HepG2 (cell line): ENCODE results near the gene PLXNA4. TPM values are rescaled to one million over a fixed set of nuclear protein-coding genes. Genes with fewer than 3 reads are reported as not detected.

Source experiments
- ATAC-seq: fragments of 200-7000 bp; cut with Tn5 transposase; 3 replicates; pipeline ENCODE4 v1.9.1; 2020; ENCODE audit warnings: mild to moderate bottlenecking, moderate library complexity
- BruUV-seq: library from RNA; stranded (reverse); fragments of 400-500 nt; replicated peaks from 2 replicates; lab custom pipeline; 2021; lab: Mats Ljungman, UMichigan
- CTCF ChIA-PET: fragments of 300-600 bp; formaldehyde crosslinking; extraction: SDS; loops from one replicate; lab custom pipeline; 2021; ENCODE audit warnings: low total read pairs, inconsistent platforms, low intra/inter-chr PET ratio; lab: Yijun Ruan, JAX
- POLR2A ChIA-PET: fragments of 350-600 bp; sonication (Branson Sonifier 250); formaldehyde crosslinking; loops from one replicate; lab custom pipeline; 2020; ENCODE audit warnings: antibody characterized with exemption, inconsistent platforms; lab: Yijun Ruan, JAX
- DNase-seq: peaks from one replicate; pipeline ENCODE4 v3.0.0-alpha.2; 2015; ENCODE audit warnings: low spot score
- FAIRE-seq: peaks from 3 replicates; lab custom pipeline; 2011; peaks lifted over from hg19 to GRCh38; lab: Jason Lieb, UNC
- H2AFZ ChIP-seq: one replicate; pipeline ENCODE4 v1.6.1; 2011; ENCODE audit warnings: low read length, inconsistent platforms
- H3K27ac ChIP-seq: fragments of 300-600 bp; 3 replicates; pipeline ENCODE4 v1.8.0; 2011; ENCODE audit warnings: mixed run types, mild to moderate bottlenecking, mixed read lengths, low read length, inconsistent platforms; ENCODE audit not compliant: insufficient read depth; ENCODE audit errors: extremely low read length
- H3K27me3 ChIP-seq, 2 experiments: fragments of 200-600 bp in 1 of 2; 2 replicates in 1 of 2; 3 replicates in 1 of 2; pipeline versions ENCODE4 v1.6.0 to v1.8.0; 2011; ENCODE audit warnings: low read length in 2 of 2, mild to moderate bottlenecking in 2 of 2, moderate library complexity in 2 of 2, inconsistent platforms in 1 of 2; ENCODE audit not compliant: insufficient read depth in 2 of 2, control insufficient read depth in 1 of 2
- H3K36me3 ChIP-seq, 2 experiments: fragments of 200-600 bp in 1 of 2; replicated peaks in 1 of 2; 2 replicates in 1 of 2; 3 replicates in 1 of 2; pipeline versions ENCODE4 v1.5.1 to v1.8.0; 2011; ENCODE audit warnings: low read length in 2 of 2, inconsistent platforms in 1 of 2; ENCODE audit not compliant: insufficient read depth in 2 of 2, control insufficient read depth in 1 of 2
- H3K4me1 ChIP-seq: 2 replicates; pipeline ENCODE4 v1.5.1; 2012; ENCODE audit warnings: low read length, inconsistent platforms; ENCODE audit not compliant: insufficient read depth
- H3K4me2 ChIP-seq: 2 replicates; pipeline ENCODE4 v1.6.0; 2011; ENCODE audit warnings: low read depth, low read length, inconsistent platforms
- H3K4me3 ChIP-seq, 3 experiments: fragments of 200-600 bp in 1 of 3; sonication (generic), shearing (Covaris generic) in 1 of 3; replicated peaks in 1 of 3; 2 replicates each; pipeline ENCODE4 v1.5.1; 2011 to 2016; ENCODE audit warnings: low read length in 3 of 3, inconsistent platforms in 2 of 3, low read depth in 2 of 3, mild to moderate bottlenecking in 2 of 3, control low read depth in 1 of 3, mixed read lengths in 1 of 3; ENCODE audit not compliant: insufficient read depth in 1 of 3
- H3K79me2 ChIP-seq: one replicate; pipeline ENCODE4 v1.6.1; 2011; ENCODE audit warnings: low read length, inconsistent platforms; ENCODE audit not compliant: insufficient read depth
- H3K9ac ChIP-seq: 2 replicates; pipeline ENCODE4 v1.6.0; 2011; ENCODE audit warnings: mild to moderate bottlenecking, low read depth, low read length, inconsistent platforms; ENCODE audit not compliant: insufficient read depth
- H3K9me3 ChIP-seq: 2 replicates; pipeline ENCODE4 v1.5.1; 2012; ENCODE audit warnings: mild to moderate bottlenecking, low read length
- H4K20me1 ChIP-seq: 2 replicates; pipeline ENCODE4 v1.6.0; 2011; ENCODE audit warnings: inconsistent platforms, mild to moderate bottlenecking, low read length, moderate library complexity; ENCODE audit not compliant: insufficient read depth
- MEF2D ChIP-seq: sonication (generic); formaldehyde crosslinking; IDR thresholded peaks from 2 replicates; pipeline ENCODE4 v1.5.1; 2020; ENCODE audit warnings: mild to moderate bottlenecking, missing genetic modification reagents
- NCOR1 ChIP-seq: fragments of 200-600 bp; sonication (generic); IDR thresholded peaks from 2 replicates; pipeline ENCODE4 v1.7.0; 2017; ENCODE audit warnings: antibody characterized with exemption, low read length, borderline replicate concordance
- ZBTB42 ChIP-seq: sonication (generic); formaldehyde crosslinking; IDR thresholded peaks from 2 replicates; pipeline ENCODE4 v1.5.0; 2020; ENCODE audit warnings: mild to moderate bottlenecking, missing genetic modification reagents
- ZFP1 ChIP-seq: IDR thresholded peaks from 2 replicates; pipeline ENCODE4 v1.6.1; 2016
- ZNF562 ChIP-seq: sonication (generic); formaldehyde crosslinking; IDR thresholded peaks from 2 replicates; pipeline ENCODE4 v1.8.0; 2022; ENCODE audit warnings: missing genetic modification reagents, borderline replicate concordance
- ZSCAN25 ChIP-seq: sonication (generic); formaldehyde crosslinking; IDR thresholded peaks from 2 replicates; pipeline ENCODE4 v1.8.0; 2022; ENCODE audit warnings: mild to moderate bottlenecking, missing genetic modification reagents
- WGBS: methylation state at CpG from one replicate; pipeline ENCODE4 v1.1.6; 2017; ENCODE audit warnings: low lambda C conversion rate; 5-methylcytosine and 5-hydroxymethylcytosine counted together
- in situ Hi-C: cut with HindIII; loops from 2 replicates; pipeline ENCODE4 v1.10.0; 2017; ENCODE audit warnings: low pct_unique_long_range_greater_than_20kb; ENCODE audit not compliant: extremely low pct_ligation_motif_present
- intact Hi-C: fragments of 100-400 bp; cut with micrococcal nuclease; formaldehyde crosslinking; loops from one replicate; pipeline ENCODE4 v1.10.0; 2022; ENCODE audit not compliant: unreplicated experiment
- polyA plus RNA-seq, 8 experiments: library from polyadenylated mRNA; depleted of rRNA in 3 of 8; stranded (reverse) in 7 of 8; unstranded in 1 of 8; fragments of >200 nt; fragmentation: Illumina TruSeq in 4 of 8; extraction: Trizol in 4 of 8; gene quantifications; 2 replicates each; pipeline versions ENCODE4 v1.2.1 to v1.2.3, GENCODE V29; 2011 to 2016; ENCODE audit warnings: low read depth in 4 of 8, missing spikeins in 1 of 8, mixed read lengths in 1 of 8; ENCODE audit not compliant: insufficient read depth in 1 of 8
- total RNA-seq, 5 experiments: library from RNA; depleted of rRNA; stranded (reverse); fragments of >200 nt; fragmentation: Illumina TruSeq; extraction: Trizol; gene quantifications; 2 replicates each; pipeline ENCODE4 v1.2.3, GENCODE V29; 2016; ENCODE audit warnings: low read depth in 1 of 5
- TF ChIP-seq, protein P1 (sequence below): sonication (generic); formaldehyde crosslinking; IDR thresholded peaks from 2 replicates; pipeline ENCODE4 v1.4.0; 2020; ENCODE audit warnings: mild to moderate bottlenecking, missing genetic modification reagents

PLXNA4 gene
- total and polyA plus RNA-seq, 2 of the 13 experiments (the other 11 are each of a cell fraction or from before 2014, with no cell fraction given) = 0.01 to 0.04 TPM

DNA sequence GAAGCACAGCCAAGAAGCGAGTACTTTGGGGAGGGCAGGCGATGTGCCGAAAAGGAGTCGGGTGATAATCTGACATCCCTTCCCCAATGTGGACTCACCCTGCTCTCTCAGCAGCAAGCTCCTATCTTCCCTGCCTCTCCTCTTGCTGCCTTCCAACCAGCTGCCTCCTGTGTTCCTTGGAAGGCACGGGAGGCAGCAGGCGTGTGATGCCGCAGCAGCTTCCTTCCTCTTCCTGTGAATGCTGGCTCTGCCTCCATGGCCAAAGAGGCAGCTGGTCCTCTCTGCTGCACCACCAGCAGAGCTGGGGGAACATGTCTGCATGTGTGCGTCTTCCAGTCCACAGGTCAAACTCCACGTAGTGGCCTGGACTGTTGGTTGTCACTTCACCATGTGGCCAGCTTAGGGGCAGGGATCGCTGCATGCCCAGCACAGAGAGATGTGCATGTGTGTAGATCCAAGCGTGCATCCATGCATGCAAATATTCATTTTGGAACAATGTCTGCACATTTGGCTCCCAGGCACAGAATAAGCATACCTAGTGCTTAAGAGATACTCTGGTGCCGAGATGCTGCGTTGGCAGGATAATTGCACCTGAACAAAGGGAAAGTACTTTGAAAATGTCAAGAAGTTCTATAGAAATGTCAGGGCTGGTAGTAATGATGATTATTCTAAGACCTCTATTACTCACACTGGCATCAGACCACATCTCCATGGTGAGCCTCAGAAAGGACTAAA is 499.8 kb downstream of the PLXNA4 start:
- H3K27me3 ChIP-seq = peaks cover 0 to 32% of the 10 kb centered on the region in 2 experiments; a peak in 4 of 5 replicates
- intact Hi-C loops = no loop called here
- DNase-seq = no peak
- TF ChIP-seq, protein P1, sequence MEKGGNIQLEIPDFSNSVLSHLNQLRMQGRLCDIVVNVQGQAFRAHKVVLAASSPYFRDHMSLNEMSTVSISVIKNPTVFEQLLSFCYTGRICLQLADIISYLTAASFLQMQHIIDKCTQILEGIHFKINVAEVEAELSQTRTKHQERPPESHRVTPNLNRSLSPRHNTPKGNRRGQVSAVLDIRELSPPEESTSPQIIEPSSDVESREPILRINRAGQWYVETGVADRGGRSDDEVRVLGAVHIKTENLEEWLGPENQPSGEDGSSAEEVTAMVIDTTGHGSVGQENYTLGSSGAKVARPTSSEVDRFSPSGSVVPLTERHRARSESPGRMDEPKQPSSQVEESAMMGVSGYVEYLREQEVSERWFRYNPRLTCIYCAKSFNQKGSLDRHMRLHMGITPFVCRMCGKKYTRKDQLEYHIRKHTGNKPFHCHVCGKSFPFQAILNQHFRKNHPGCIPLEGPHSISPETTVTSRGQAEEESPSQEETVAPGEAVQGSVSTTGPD = no peak
- TF ChIP-seq ZBTB42 (CRISPR knock-in tag) (no peak), ZSCAN25 (CRISPR knock-in tag) (no peak), MEF2D (CRISPR knock-in tag) (no peak), ZNF562 (CRISPR knock-in tag) (no peak), NCOR1 (no peak), ZFP1 (CRISPR knock-in tag) (no peak)
- FAIRE-seq = no peak
- no peaks in the 10 kb centered on the region for H3K79me2 ChIP-seq
- no peak for ATAC-seq
- no peaks in the 10 kb centered on the region for H3K9me3 ChIP-seq
- in situ Hi-C loops = no loop called here
- H3K4me1 ChIP-seq = no peaks in the 10 kb centered on the region
- ChIA-PET CTCF (no interaction called here), POLR2A (no interaction called here)
- 49% methylated on average over 11 of the region's 13 CpGs for WGBS
- no peak overlapping the region for H3K4me2 ChIP-seq
- no peaks in the 10 kb centered on the region for H4K20me1 ChIP-seq
- no peak overlapping the region for H3K4me3 ChIP-seq
- BruUV-seq = no TSS peak
- H3K36me3 ChIP-seq = no peaks in the 10 kb centered on the region
- no peak overlapping the region for H3K9ac ChIP-seq
- H2AFZ ChIP-seq = no peak overlapping the region
- H3K27ac ChIP-seq = no peak overlapping the region
